Measurements from ENCODE around the gene PLSCR3.
A peak's percentile ranks its signal among the peaks of the same experiment; 100 is the strongest.
"Not testable (repeated sequence)": the region's sequence is repeated elsewhere in the genome, so short reads cannot be mapped to it uniquely, and the experiment has no call there.

The PLSCR3 gene

DNA sequence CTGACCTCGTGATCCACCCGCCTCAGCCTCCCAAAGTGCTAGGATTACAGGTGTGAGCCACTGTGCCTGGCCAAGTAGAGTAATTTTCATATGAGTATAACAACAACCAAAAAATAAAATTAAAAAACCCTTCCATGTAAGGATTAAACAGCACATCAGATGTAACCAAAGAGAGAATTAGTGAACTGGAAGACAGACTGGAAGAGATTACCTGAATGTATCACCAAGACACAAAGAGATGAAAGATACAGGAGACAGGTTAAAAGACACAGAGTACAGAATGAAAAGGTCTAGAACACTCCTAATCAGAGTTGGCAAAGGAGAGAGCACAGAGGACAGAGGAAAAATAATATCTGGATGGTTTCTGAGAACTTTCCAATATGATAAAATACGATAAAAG is 15.2 kb downstream of the PLSCR3 start:
- DNase-seq: no peak

DNA sequence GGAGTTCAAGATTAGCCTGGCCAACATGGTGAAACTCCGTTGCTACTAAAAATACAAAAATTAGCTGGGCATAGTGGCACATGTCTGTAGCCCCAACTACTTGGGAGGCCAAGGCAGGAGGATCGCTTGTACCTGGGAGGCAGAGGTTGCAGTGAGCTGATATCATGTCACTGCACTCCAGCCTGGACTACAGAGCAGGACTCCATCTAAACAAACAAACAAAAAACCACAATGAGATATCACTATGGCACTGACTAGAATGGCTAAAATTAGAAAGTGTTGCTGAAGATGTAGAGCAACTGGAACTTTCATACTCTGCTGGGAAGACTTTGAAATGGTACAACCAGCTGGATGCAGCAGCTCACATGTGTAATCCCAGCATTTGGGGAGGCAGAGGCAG is 20.0 kb downstream of the PLSCR3 start:
- DNase-seq: no peak

DNA sequence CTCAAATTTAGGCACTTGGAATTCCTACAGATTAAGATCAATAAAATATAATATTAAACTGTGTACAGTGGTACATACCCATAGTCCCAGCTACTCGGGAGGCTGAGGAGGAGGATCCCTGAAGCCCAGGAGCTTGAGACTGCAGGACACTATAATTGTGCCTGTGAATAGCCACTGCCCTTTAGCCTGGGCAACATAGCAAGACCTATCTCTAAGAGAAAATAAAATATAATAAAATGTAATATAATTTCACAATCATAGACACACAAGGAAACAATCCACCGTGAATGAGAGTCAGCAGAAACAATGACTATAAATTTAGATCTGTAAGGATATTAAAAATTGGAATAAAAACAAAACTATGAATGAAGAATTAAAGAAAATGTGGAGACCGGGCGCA is 23.5 kb downstream of the PLSCR3 start:
- no peak for DNase-seq

DNA sequence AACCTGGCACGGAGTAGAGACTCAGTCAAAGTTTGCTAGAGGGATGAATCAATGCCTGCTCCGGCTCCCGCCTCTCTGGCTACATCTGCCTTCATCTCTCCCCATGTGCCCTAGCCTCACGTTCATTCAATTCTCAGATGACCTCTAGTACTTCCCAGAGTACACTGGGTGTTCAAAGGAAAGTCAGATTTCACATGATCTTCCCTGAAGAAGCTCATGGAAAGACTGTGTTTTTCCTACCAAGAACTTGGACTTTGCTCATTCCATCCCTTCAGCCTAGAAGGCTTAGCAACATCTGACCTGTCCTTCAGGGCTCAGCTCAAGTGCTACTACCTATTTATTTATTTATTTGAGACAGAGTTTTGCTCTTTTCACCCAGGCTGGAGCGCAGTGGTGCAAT is 24.5 kb downstream of the PLSCR3 start:
- no peak for DNase-seq

DNA sequence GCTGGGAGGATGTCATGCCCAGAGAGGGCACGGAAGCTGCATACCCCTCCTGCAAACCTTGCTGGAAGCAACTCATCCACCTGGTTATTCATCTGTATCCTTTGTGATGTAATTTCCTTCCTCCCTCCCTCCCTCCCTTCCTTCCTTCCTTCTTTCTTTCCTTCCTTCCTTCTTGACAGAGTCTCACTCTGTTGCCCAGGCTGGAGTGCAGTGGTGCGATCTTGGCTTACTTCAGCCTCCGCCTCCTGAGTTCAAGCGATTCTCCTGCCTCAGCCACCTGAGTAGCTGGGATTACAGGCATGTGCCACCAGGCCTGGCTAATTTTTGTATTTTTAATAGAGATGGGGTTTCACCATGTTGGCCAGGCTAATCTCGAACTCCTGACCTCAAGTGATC is 25.7 kb downstream of the PLSCR3 start:
- not testable (repeated sequence) for DNase-seq

DNA sequence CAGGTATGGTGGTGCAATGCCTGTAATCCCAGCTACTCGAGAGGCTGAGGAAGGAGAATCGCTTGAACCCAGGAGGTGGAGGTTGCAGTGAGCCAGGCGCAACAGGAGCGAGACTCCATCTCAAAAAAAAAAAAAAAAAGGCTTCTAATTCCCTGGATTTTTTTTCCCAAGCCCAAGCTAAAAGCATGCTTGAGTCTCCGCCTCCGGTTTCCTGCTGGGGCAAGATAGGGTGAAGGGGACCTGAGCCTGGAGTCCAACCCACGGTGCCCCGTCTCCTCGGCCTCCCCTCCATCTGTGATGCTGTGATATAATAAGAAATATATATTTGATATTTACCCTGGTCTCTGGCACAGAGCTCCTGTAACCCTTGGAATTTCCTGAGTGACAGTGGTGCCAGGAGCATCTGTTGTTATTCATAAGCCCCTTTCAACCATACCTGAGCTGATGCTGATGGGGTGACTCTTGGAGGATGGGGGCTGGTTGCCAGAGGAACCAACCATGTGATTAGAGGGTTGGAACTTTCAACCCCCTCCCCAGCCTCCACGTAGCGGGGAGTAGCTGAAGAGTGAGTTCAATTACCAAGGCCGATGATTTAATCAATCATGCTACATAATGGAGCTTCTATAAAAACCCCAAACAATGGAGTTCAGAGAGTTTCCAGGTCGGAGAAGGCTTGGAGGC is 26.3 kb downstream of the PLSCR3 start:
- DNase-seq: no peak

DNA sequence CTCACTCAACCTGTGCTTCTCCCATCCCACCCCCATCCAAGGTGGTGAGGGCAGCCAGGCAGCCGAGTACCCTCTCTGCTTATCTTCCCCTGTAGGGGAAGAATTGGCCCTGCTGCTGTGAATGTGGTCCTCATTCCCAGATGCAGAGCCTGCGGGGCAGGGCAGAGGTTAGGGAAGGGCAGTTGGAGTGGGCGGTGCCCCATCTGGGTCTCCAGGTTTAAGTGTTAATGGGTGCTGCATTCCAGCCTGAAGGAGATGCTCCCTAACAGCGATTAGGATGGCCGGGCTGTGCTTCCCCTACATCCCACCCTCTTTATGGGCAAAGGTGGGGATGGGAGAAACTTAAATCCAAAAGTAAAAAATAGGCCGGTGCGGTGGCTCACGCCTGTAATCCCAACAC is 27.2 kb downstream of the PLSCR3 start:
- DNase-seq: no peak

DNA sequence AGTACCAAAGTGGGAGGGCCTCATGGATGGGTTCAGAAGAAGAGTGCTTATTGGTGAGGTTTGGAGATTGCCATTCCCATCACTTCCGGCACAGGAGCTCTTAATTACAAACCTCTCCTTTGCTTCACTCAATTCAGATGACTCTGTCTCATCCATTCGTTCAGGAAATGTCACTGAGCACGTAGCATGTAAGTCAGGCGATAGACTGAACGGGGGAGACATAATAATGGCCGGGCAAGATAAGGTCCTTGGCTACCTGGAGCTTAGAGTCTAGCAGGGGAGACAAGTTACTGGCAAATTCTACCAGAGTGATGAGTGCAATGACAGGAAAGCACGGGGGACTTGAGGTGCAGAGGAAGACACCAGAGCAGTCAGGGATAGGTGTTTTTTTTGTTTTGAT is 28.4 kb downstream of the PLSCR3 start:
- not testable (repeated sequence) for DNase-seq

DNA sequence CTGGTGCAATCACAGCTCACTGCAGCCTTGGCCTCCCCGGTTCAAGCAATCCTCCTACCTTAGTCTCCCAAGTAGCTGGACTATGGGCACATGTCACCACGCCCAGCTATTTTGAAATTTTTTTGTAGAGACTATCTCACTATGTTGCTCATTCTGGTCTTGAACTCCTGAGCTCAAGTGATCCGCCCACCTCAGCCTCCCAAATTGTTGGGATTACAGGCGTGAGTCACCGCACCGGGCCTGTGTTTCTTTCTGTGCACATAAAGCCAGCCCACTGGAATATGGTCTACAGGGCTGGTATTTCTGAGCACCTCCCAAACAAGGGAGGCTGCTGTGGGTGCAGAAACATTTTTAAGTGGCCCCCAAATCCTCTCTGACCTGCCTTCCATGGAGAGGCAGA is 31.0 kb downstream of the PLSCR3 start:
- DNase-seq: no peak

DNA sequence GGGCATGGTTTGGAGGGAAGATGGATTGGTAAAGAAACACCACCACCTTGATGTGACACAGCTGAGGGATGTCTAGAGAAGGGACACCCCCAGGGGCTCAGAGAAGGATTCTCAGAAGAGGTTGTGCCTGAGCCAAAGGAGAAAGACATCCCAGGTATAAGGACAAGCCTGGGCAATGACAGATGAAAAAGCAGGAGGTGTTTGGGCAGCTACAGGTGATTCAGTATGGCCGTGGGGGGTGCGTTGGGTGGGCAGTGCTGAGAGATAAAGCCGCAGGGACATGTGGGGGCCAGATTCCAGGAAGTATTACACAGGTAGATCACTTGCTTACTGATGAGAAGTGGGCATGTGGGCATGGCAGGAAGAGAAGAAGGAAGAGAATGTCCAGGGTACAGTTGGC is 32.4 kb downstream of the PLSCR3 start:
- DNase-seq: no peak

DNA sequence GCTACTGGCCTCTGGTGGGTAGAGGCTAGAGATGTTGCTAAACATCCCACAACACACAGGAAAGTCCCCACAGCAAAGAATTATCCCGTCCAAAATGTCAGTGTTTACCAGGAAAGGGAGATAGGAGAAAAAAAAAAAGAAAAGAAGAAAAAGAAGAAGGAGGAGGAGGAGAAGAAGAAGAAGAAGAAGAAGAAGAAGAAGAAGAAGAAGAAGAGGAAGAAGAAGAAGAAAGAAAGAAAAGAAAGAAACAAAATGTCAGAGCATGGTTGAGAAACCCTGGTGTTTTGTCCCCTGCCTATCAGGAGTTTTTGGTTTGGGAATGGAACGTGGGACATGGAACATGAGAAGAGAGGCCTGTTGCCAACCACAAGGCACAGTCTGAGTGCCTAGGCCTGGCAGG is 36.9 kb downstream of the PLSCR3 start:
- DNase-seq: no peak

DNA sequence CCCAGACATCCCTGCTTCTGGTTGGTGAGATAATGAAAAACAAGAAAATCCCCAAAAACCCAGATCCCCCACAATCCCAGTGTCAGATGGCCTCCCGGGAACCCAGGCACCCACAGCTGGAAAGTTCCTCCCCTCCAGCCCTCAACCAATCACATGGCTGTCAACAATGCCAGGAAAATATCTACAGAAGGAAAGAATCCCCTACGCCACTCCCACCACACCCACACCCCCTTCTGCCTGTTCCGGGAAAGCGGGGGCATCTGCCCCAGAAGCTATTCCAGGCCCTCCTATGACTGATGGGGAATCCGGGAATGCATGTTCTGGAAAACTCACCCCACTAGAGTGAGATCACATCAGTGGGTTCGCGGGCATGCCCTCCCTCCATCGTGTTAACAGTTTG is 37.6 kb downstream of the PLSCR3 start:
- DNase-seq: no peak

DNA sequence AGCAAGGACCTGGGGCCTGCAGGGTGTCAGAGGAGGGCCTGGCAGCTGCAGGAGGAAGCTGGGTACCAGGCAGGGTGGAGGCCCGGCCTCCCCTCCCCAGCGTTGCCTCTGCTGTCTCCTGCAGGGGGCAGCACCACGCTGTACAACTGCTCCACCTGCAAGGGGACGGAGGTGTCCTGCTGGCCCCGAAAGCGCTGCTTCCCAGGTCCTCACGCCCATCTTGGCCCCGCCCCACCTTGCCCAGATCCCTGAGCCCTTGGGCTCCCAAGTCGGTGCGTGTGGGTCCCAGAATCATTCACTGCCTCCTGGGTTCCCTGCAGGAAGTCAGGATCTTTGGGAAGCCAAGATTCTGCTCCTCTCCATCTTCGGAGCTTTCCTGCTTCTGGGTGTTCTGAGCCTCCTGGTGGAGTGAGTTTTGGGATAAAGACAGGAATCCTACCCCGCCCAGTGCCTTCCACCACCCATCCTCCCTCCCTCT is 38.2 kb downstream of the PLSCR3 start:
- DNase-seq: peak; percentile 69

DNA sequence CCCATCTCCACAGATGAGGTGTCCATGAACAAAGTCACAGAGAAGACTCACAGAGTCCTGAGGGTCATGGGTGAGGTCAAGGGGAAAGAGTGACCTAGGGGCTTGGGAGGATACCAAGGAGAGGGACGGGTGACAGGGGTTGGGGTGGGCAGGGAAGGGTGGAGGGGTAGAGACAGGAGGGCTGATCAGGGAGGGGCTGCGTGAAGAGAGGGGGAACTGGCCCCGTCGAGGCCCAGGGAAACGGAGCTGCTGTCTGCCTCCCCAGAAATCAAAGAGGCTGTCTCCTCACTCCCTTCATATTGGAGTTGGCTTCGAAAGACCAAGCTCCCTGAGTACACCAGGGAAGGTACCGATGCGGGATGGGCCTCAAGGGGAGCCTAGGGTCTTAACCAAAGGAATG is 38.8 kb downstream of the PLSCR3 start:
- DNase-seq: no peak

DNA sequence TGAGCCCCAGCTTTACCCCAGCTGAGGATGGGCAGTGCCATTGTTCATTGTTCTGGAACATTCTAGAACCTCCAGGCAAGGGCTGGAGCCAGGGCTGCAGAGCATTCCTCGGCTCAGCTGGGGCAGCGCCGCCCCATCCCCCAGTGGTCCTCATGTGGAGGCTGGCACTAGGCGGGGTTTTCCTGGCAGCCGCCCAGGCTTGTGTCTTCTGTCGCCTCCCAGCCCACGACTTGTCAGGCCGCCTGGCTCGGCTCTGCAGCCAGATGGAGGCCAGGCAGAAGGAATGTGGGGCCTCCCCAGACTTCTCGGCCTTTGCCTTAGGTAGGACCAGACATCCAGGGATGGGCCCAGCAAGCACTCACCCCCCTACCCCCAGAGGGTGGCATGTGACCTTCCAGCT is 39.3 kb downstream of the PLSCR3 start, which contains the start of gene TMEM95:
Gene TMEM95 (plus strand): TSS at position 104 of the 400 bp plus-strand sequence. CDS start 49 bp downstream, at position 153.
- DNase-seq: no peak

DNA sequence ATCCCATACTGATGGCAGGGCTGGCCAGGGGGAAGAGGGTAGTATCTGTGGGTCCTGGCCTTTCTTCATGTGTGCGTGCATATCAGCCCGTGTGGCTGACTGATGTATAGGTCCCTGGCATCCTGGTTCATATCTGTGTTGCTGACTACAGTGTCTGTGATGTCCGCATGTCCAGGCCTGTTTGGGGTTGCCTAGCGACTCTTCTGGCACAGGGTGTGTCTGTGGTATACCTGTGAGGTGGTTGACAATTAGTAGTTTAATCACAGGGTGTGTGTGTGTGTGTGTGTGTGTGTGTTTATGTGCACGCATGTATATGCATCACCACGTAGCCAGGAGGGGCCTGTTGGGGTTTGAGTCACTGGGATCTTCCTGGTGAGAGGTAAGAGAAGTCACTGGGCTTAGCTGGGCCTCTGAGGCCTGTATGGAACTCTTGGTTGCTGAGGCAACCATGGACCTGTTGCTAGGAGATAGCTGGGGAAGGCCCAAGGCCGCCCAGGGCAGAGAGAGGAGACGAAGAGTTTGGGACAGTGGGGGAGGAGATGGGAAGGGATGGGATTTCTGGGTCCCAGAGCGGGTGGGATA is 40.0 kb downstream of the PLSCR3 start:
- no peak for DNase-seq

DNA sequence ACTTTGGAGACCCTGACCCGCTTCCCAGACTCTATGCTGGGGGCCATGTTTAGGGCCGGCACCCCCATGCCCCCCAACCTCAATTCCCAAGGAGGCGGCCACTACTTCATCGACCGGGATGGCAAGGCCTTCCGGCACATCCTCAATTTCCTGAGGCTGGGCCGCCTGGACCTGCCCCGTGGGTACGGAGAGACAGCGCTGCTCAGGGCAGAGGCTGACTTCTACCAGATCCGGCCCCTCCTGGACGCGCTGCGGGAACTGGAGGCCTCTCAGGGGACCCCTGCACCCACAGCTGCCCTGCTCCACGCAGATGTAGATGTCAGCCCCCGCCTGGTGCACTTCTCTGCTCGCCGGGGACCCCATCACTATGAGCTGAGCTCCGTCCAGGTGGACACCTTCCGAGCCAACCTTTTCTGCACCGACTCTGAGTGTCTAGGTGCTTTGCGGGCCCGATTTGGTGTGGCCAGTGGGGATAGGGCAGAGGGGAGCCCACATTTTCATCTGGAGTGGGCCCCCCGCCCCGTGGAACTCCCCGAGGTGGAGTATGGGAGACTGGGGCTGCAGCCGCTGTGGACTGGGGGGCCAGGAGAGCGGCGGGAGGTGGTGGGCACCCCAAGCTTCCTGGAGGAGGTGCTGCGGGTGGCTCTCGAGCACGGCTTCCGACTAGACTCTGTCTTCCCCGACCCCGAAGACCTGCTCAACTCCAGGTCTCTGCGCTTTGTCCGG is 41.3 kb downstream of the PLSCR3 start:
- DNase-seq: no peak

DNA sequence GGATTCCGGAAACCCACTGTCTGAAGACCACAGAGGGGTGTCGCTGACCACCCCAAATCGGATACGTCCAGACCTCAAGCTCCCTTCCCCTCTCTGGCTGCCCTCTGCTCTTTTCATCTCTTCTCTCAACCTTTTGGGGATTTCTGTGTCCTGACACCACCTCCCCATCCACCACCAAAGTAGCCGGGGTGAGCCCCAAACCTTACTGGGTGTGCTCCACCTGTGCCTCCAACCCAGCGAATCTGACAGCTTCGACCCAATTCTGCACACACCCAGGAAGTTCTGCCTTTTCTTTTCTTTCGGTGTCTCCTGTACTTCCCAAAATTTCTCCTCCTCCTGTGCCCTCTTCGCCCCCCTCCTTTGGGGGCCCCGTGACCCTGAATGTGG is 41.8 kb downstream of the PLSCR3 start:
- no peak for DNase-seq

DNA sequence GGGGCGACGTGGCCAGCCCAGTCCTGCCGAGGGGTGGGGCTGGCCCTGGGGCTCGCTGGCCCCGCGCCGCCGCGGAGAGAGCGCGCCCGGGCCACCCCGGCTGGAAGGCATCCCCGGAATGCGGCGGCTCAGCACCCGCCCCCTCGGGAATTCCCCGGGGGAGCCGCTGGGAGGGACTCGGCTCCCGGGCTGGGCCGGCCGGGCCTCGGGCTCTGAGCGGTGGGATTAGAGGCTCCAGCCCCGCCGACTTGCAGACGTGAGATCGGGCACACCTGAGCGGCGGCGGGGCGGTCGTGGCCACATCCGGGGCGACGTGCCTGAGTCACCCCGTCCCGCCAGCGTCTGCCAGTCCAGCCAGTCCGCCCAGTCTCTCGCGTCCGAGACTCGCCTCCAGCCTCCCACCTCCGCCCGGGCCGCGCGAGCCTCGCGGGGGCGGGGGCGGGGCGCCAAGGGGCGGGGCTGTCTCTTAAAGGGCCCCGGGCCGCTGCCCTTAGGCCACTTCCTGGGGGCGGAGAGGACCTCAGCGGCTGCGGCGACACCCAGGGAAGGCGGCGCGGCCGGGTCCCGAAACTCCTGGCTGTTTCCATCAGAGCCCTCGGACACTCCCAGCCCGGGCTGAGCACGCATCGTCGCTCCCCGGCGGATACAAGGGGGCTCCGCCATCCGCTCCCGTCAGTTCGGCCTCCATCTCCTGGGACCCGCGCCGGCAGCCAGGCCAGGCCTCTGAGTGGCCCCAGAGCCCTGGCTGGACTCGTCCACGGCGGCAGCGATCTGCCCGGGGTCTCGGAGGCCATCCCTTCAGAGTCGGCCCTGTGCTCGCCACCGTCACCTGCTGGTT is 42.4 kb downstream of the PLSCR3 start, which contains the start of gene KCTD11:
Gene KCTD11 (plus strand): TSS at position 498 of the 838 bp plus-strand sequence.
- DNase-seq: peak; percentile 38

DNA sequence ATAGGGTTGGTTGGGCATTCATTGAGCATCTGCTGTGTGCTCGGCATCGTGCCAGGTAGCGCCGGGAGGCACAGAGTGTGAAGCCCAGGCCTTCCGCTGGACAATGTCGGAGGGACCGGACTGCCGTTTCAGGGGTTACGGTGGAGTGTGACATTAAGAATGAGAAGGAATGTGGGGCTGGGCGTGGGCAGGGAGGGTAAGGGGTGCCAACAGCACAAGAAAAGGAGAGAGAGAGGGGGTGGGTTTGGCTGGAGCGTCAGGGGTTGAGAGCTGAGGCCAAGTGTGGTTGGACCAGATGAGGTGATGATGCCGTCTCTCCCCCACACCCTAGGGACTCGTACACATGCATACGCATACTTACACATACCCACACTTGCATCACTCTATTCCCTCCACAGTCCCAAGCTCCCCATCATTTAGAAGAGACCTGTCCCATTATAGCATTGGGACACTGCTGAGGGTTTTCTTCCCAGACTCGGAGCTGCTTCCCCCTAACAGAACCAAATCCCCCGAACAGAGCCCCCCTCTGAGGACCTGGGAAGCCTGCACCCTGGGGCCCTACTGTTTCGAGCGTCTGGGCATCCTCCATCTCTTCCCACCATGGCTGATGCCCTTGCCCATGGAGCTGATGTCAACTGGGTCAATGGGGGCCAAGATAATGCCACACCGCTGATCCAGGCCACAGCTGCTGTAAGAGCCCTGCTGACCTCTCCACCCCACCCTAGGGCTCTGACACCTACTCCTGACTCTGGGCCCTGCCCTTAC is 45.7 kb downstream of the PLSCR3 start:
- no peak for DNase-seq

DNA sequence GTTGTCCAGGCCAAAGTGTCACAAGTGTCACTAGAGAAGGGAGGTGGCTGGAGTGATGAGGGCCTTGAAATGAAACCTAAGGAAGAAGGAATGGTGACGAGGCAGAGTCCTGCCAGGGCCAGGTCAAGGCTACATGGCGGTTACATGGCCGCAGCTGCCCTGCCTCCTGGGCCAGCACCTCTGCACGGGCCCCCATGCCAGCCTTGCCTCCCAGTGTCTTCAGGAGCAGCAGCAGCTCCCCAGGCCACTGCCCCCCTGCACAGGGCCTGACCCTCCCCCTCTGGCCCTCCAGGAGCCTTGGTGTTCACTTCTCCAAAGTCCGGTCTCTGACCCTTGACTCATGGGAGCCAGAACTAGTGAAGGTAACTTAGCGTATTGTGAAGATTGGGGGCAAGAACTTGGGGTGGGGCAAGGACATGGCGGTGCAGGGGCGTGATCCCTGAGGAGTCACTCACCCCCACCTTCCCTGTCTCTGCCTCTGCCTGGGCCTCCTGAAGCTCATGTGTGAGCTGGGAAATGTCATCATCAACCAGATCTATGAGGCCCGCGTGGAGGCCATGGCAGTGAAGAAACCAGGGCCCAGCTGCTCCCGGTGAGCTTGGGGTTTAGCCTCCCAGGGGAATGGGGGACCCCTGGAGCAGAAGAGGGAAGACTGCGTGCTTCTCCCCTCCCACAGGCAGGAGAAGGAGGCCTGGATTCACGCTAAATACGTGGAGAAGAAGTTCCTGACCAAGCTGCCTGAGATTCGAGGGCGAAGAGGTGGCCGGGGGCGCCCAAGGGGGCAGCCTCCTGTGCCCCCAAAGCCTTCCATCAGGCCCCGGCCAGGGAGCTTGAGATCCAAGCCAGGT is 46.5 kb downstream of the PLSCR3 start:
- no peak for DNase-seq

Measured in NCI-H510A (cell line).